KOPT-K1 (cell line): ENCODE results near the gene FAM149A.
A peak's percentile ranks its signal among the peaks of the same experiment; 100 is the strongest.

Source experiments
- H3K27ac ChIP-seq: fragments of 200-600 bp; sonication (generic); 2 replicates; pipeline ENCODE4 v1.5.1; 2016; ENCODE audit warnings: antibody characterized with exemption, mild to moderate bottlenecking, low read depth, low read length; ENCODE audit not compliant: poor library complexity, severe bottlenecking
- H3K36me3 ChIP-seq: fragments of 200-600 bp; sonication (generic); 2 replicates; pipeline ENCODE4 v1.5.1; 2017; ENCODE audit warnings: antibody characterized with exemption, mild to moderate bottlenecking, low read length, moderate library complexity; ENCODE audit not compliant: insufficient read depth
- H3K9me3 ChIP-seq: fragments of 200-600 bp; sonication (generic); 2 replicates; pipeline ENCODE4 v1.5.1; 2017; ENCODE audit warnings: antibody characterized with exemption, low read length, mild to moderate bottlenecking; ENCODE audit not compliant: insufficient read depth, poor library complexity, severe bottlenecking

The FAM149A gene

DNA sequence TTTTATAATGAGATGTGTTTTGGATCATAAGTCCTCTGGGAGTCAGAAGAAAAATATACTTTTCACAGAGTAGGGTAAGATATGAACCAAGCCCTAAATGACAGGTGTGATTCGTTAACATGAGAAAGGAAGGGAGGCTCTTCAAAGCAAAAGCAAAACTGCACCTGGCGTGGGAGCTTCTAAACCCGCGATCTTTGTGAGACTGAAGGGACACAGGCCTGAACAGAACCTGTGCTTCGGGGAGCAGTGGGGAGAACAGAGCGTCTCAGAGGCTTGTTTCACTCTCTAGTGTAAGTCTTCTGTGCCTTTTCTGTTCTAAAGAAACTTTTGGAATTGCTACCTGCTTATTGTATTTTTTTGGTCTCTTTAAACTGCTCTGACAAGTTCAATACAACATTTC, 56.6 kb downstream of the FAM149A start:
- no peaks in the 10 kb centered on the region for H3K36me3 ChIP-seq
- no peak overlapping the region for H3K27ac ChIP-seq
- no peaks in the 10 kb centered on the region for H3K9me3 ChIP-seq

- Histone ChIP-seq H3K9me3 (no peaks in the 10 kb centered on the region), H3K36me3 (no peaks in the 10 kb centered on the region), H3K27ac (no peak overlapping the region)
Measured at GRCh38 chr4:186166852-186167512, 62.5 kb downstream of the FAM149A start.

GRCh38 chr4:186167605-186168004, 63.1 kb downstream of the FAM149A start:
- Histone ChIP-seq H3K27ac (no peak overlapping the region), H3K36me3 (no peaks in the 10 kb centered on the region), H3K9me3 (no peaks in the 10 kb centered on the region)

- no peaks in the 10 kb centered on the region for H3K9me3 ChIP-seq
- no peaks in the 10 kb centered on the region for H3K36me3 ChIP-seq
- no peak overlapping the region for H3K27ac ChIP-seq
Measured at GRCh38 chr4:186168750-186169149, 64.2 kb downstream of the FAM149A start.

GRCh38 chr4:186169333-186169944, 64.9 kb downstream of the FAM149A start:
- Histone ChIP-seq H3K27ac (no peak overlapping the region), H3K9me3 (no peaks in the 10 kb centered on the region), H3K36me3 (no peaks in the 10 kb centered on the region)

GRCh38 chr4:186169945-186170802, 65.7 kb downstream of the FAM149A start:
- no peak overlapping the region for H3K27ac ChIP-seq
- no peaks in the 10 kb centered on the region for H3K36me3 ChIP-seq
- H3K9me3 ChIP-seq, result no peaks in the 10 kb centered on the region

DNA sequence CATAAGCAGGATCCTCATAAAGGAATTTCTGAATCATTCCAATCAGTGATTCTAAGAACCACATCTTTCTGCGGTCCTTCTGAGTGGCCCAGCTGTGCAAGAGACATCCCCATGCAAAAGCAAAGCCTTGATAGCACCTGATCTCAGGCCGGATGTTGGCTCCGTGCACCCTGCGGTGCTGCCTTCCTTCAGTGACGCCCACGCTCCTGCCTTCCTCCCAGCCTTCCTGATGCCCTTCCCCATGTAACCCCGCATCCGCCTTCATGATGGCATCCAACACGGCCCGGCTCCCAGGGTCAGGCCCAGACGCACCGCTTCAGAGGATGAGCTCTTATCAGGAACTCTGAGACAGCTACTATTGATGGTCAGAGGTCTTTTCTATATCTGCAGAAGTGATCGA, 66.5 kb downstream of the FAM149A start:
- no peaks in the 10 kb centered on the region for H3K9me3 ChIP-seq
- no peaks in the 10 kb centered on the region for H3K36me3 ChIP-seq
- no peak overlapping the region for H3K27ac ChIP-seq

DNA sequence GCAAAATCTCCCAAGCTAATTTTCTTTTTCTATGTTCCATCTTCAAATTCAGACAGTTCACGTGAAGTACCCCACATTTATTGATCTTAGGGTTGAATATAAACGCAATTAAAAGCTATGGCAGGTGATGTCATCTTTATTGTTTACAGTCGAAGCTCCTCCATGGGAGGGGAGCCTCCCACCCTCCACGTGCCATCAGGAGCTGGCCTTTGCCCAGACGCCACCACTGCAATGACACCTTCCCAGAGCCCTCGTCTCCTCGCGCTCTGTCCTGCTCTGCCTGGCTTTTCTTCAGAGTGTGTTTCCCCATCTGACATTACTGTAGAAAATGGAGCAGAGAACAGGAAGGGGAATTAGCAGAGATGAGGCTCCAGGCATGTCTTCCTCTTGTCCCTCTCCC, 68.0 kb downstream of the FAM149A start:
- H3K27ac ChIP-seq, result no peak overlapping the region
- H3K36me3 ChIP-seq, result no peaks in the 10 kb centered on the region

DNA sequence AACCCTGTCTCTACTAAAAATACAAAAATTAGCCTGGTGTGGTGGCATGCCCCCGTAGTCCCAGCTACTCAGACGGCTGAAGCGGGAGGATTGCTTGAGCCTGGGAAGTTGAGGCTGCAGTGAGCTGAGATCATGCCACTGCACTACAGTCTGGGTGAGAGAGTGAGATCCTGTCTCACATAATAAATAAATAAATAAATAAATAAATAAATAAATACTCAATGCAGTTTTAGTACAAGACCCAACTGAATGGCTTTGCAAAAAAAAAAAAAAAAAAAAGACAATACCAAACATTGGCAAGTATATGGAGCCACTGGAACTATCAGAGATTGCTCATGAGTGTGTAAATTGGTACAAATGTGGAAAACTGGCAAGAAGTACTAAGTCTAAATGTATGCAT, 83.6 kb downstream of the FAM149A start:
- Histone ChIP-seq H3K27ac (no peak overlapping the region), H3K9me3 (no peaks in the 10 kb centered on the region), H3K36me3 (no peaks in the 10 kb centered on the region)

More for the DNA sequence above, 68.0 kb downstream of the FAM149A start:
- H3K9me3 ChIP-seq, result no peaks in the 10 kb centered on the region

GRCh38 chr4:186189656-186190055, 85.2 kb downstream of the FAM149A start:
- no peaks in the 10 kb centered on the region for H3K9me3 ChIP-seq
- no peaks in the 10 kb centered on the region for H3K36me3 ChIP-seq
- H3K27ac ChIP-seq, result peak overlapping the region; percentile 98

- H3K36me3 ChIP-seq, result peaks cover 9% of the 10 kb centered on the region; the same call in 1 of the 2 replicates
- peak overlapping the region; percentile 98 for H3K27ac ChIP-seq
- no peaks in the 10 kb centered on the region for H3K9me3 ChIP-seq
Measured at GRCh38 chr4:186190581-186191199, 86.2 kb downstream of the FAM149A start.

DNA sequence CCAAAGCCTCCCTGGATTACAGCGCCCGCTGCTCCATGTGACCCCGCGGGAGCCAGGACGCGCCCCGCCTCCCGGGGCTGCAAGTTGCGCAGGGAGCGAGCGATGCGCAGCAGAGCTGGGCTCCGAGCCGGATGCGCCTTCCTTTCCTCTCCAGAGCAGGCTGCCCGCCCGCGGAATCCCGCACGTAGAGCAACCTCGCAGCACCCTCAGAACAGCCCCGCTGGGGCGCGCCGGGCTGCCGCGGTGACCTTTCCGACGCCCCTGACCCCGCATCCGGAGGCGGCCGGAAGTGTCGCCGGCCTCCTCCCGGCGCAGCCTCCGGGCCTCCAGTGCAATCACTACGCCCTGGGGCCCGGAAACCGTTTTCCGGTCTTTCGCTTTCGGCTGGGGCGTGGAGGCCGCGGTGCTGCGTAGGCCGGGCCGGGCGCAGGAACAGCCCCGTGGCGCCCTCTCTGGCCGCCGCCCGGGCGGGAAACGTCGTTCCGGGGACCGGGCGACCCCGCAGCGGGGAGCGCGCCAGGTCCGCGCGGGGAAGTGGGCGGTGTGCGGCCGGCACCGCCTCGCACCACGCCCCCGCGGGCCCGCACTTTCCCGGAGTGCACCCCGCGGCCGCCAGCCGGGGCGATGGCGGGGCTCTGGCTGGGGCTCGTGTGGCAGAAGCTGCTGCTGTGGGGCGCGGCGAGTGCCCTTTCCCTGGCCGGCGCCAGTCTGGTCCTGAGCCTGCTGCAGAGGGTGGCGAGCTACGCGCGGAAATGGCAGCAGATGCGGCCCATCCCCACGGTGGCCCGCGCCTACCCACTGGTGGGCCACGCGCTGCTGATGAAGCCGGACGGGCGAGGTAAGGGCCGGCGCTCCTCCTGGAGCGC, 86.9 kb downstream of the FAM149A start, which contains the start of gene CYP4V2:
Gene CYP4V2 (plus strand): TSS at position 368 of the 866 bp plus-strand sequence. CDS start 257 bp downstream, at position 625.
- peaks cover 15% of the 10 kb centered on the region for H3K36me3 ChIP-seq
- peak within 1 kb of the TSS; percentile 98 for H3K27ac ChIP-seq
- H3K9me3 ChIP-seq, result no peaks in the 10 kb centered on the region

DNA sequence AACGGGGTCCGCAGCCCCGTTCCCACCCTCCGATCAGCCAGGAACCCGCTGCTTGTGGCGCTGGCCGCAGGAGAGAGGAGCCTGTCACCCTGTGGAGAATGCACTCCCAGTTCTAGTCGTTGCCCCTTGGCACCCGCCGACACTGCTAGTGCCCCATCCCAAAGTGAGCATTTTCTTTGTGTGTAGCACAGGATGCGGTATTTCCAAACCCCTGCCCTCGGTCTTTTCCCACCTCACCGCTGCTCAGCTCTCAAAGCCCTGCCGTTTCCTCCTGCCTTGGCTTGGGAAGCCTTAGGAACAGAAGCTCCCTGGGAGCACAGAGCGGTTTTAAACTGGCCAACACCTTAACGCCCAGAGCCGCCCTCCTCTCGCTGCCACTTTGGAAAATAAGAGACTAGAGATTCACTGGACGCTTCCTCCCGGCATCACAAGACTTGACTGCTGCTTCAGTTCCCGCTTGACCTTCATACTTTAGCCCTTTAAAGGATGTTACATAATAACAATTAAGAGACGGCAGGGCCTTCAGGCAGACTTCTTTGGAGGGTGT, 87.6 kb downstream of the FAM149A start:
- Histone ChIP-seq H3K36me3 (peaks cover 19% of the 10 kb centered on the region), H3K9me3 (no peaks in the 10 kb centered on the region), H3K27ac (peak overlapping the region; percentile 98)

- Histone ChIP-seq H3K9me3 (no peaks in the 10 kb centered on the region), H3K27ac (no peak overlapping the region), H3K36me3 (peaks cover 22% of the 10 kb centered on the region)
Measured at GRCh38 chr4:186193851-186194250, 89.3 kb downstream of the FAM149A start.
